Glutamatergic neuron (in vitro differentiated cells): Measurements from ENCODE around the gene ANO2. TPM values are rescaled to one million over a fixed set of nuclear protein-coding genes. Genes with fewer than 3 reads are reported as not detected.

Experiments
- DNase-seq: peaks from one replicate; pipeline ENCODE4 v3.0.0; 2022
- H3K27ac Mint-ChIP-seq: one replicate; pipeline ENCODE4 v1.8.0; 2020; ENCODE audit warnings: mild to moderate bottlenecking, mixed read lengths, inconsistent platforms; ENCODE audit not compliant: unreplicated experiment
- H3K27me3 Mint-ChIP-seq: one replicate; pipeline ENCODE4 v1.8.0; 2020; ENCODE audit warnings: mild to moderate bottlenecking, moderate library complexity, mixed read lengths, inconsistent platforms; ENCODE audit not compliant: unreplicated experiment
- H3K36me3 Mint-ChIP-seq: one replicate; pipeline ENCODE4 v1.8.0; 2020; ENCODE audit warnings: mild to moderate bottlenecking, mixed read lengths, inconsistent platforms; ENCODE audit not compliant: unreplicated experiment
- H3K4me1 Mint-ChIP-seq: one replicate; pipeline ENCODE4 v1.8.0; 2020; ENCODE audit warnings: mild to moderate bottlenecking, low read depth, mixed read lengths, inconsistent platforms; ENCODE audit not compliant: unreplicated experiment
- H3K4me3 Mint-ChIP-seq: one replicate; pipeline ENCODE4 v1.8.0; 2020; ENCODE audit warnings: mild to moderate bottlenecking, mixed read lengths, inconsistent platforms; ENCODE audit not compliant: unreplicated experiment
- H3K9me3 Mint-ChIP-seq: one replicate; pipeline ENCODE4 v1.8.0; 2020; ENCODE audit warnings: mild to moderate bottlenecking, moderate library complexity, mixed read lengths, inconsistent platforms; ENCODE audit not compliant: unreplicated experiment
- total RNA-seq: library from RNA; stranded (reverse); fragmentation: NEBNext Ultra II Directional; extraction: Animal tissue kit (Norgen Biotek cat#: 25700); gene quantifications from one replicate; pipeline ENCODE4 v1.2.1, GENCODE V29; 2021; ENCODE audit not compliant: unreplicated experiment
- TF ChIP-seq, protein P1 (sequence below): fragments of 200-600 bp; sonication (generic); IDR thresholded peaks from one replicate; pipeline ENCODE4 v1.5.0; 2021; ENCODE audit not compliant: partially characterized antibody, unreplicated experiment

ANO2 gene
- total RNA-seq, 1 donor from 2014 or later = not detected

GRCh38 chr12:5875851-5876250 is 69.2 kb downstream of the ANO2 start:
- H3K36me3 Mint-ChIP-seq = no peaks in the 10 kb centered on the region

DNA sequence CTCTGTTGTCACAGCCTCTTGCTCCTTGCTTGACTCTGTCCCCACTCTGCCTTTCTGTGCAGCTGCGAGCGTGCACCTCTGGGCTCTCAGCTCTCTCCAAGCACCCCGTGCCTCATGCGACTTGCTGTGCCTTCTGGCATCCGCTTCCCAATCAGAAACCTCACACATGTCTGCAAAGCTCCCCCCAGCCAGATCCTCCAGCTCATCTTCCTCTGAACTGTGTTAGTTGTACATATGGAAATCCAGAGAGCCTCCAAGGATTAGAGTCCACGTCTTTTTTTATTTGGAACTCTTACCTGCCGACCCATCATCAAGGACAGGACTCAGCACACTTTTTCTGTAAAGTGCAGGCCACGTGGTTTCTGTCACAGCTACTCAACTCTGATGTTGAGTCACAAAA is 70.5 kb downstream of the ANO2 start:
- H3K4me3 Mint-ChIP-seq = no peak overlapping the region
- no peak overlapping the region for H3K27ac Mint-ChIP-seq
- no peaks in the 10 kb centered on the region for H3K36me3 Mint-ChIP-seq
- TF ChIP-seq, protein P1, sequence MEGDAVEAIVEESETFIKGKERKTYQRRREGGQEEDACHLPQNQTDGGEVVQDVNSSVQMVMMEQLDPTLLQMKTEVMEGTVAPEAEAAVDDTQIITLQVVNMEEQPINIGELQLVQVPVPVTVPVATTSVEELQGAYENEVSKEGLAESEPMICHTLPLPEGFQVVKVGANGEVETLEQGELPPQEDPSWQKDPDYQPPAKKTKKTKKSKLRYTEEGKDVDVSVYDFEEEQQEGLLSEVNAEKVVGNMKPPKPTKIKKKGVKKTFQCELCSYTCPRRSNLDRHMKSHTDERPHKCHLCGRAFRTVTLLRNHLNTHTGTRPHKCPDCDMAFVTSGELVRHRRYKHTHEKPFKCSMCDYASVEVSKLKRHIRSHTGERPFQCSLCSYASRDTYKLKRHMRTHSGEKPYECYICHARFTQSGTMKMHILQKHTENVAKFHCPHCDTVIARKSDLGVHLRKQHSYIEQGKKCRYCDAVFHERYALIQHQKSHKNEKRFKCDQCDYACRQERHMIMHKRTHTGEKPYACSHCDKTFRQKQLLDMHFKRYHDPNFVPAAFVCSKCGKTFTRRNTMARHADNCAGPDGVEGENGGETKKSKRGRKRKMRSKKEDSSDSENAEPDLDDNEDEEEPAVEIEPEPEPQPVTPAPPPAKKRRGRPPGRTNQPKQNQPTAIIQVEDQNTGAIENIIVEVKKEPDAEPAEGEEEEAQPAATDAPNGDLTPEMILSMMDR = no peak
- DNase-seq = no peak
- peaks cover 2% of the 10 kb centered on the region for H3K9me3 Mint-ChIP-seq
- peaks cover 3% of the 10 kb centered on the region for H3K4me1 Mint-ChIP-seq
- H3K27me3 Mint-ChIP-seq = peaks cover 3% of the 10 kb centered on the region

More at GRCh38 chr12:5875851-5876250, 69.2 kb downstream of the ANO2 start:
- no peak for DNase-seq
- peaks cover 3% of the 10 kb centered on the region for H3K27me3 Mint-ChIP-seq
- H3K4me3 Mint-ChIP-seq = no peak overlapping the region
- no peak overlapping the region for H3K27ac Mint-ChIP-seq
- H3K4me1 Mint-ChIP-seq = peaks cover 3% of the 10 kb centered on the region
- TF ChIP-seq, protein P1 = no peak
- H3K9me3 Mint-ChIP-seq = peaks cover 2% of the 10 kb centered on the region

DNA sequence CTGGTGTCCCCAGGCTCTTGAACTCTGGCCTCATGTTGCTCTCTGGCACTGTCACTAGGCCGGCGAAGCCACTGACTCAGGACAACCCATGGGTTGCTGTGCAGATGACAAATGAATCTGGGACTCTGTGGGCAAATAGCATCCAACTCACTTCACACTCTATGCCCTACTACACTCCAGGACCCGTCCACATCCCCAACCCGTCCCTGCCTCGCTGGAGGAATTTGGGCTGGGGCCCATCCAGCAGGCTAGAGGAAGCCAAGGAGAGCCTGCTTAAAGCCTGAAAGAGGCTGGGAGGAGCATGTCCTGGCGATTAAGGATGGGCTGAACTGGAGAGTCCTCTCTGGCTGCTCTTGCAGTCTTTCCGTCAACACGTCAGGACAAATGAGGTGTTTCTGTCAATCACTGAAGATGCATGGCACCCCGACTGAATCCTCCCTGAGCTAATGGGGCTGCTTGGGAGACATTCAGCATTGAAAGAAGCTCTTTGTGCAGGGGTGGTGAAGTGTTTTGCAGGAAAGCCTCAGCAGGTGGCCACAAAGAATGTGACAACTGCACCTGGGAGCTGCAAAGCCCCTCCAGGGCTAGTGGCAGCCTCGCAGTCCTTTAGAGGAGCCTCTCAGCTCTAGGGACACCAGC is 71.7 kb downstream of the ANO2 start:
- Mint-ChIP-seq H3K4me1 (peaks cover 7% of the 10 kb centered on the region), H3K36me3 (no peaks in the 10 kb centered on the region), H3K9me3 (peaks cover 2% of the 10 kb centered on the region), H3K27ac (no peak overlapping the region), H3K27me3 (peaks cover 6% of the 10 kb centered on the region), H3K4me3 (no peak overlapping the region)
- no peak for DNase-seq
- TF ChIP-seq, protein P1 = no peak

GRCh38 chr12:5872745-5873144 is 72.3 kb downstream of the ANO2 start:
- peaks cover 2% of the 10 kb centered on the region for H3K9me3 Mint-ChIP-seq
- DNase-seq = no peak
- H3K27me3 Mint-ChIP-seq = peaks cover 6% of the 10 kb centered on the region
- TF ChIP-seq, protein P1 = peak; percentile 16
- no peak overlapping the region for H3K4me3 Mint-ChIP-seq
- H3K4me1 Mint-ChIP-seq = peaks cover 9% of the 10 kb centered on the region
- H3K36me3 Mint-ChIP-seq = no peaks in the 10 kb centered on the region
- H3K27ac Mint-ChIP-seq = no peak overlapping the region

- DNase-seq = no peak
- Mint-ChIP-seq H3K4me3 (no peak overlapping the region), H3K9me3 (peaks cover 2% of the 10 kb centered on the region), H3K4me1 (peaks cover 9% of the 10 kb centered on the region), H3K27me3 (peaks cover 6% of the 10 kb centered on the region), H3K36me3 (no peaks in the 10 kb centered on the region), H3K27ac (no peak overlapping the region)
- TF ChIP-seq, protein P1 = no peak
Observed at GRCh38 chr12:5871741-5872140, 73.3 kb downstream of the ANO2 start.
